ENCODE data around the gene TYW1. TPM values are rescaled to one million over a fixed set of nuclear protein-coding genes. Genes with fewer than 3 reads are reported as not detected.
"Not testable (repeated sequence)": the region's sequence is repeated elsewhere in the genome, so short reads cannot be mapped to it uniquely, and the experiment has no call there.

TYW1 gene
- total and polyA plus RNA-seq, 9 donors = 13.2 to 16.3 (median 14.6) TPM

GRCh38 chr7:66980336-66980735, 16.3 kb upstream of the TYW1 start:
- no CpG with 5 or more reads among the region's 1 CpG for WGBS (ENCODE audit: insufficient coverage)
- H3K27ac ChIP-seq (ENCODE audit: low read length); H3K9me3 ChIP-seq (replicated peaks; ENCODE audit: control insufficient read depth, low read depth, low read length); H3K27me3 ChIP-seq (ENCODE audit: control insufficient read depth, insufficient read depth, low read length); DNase-seq; H3K4me1 ChIP-seq (ENCODE audit: control insufficient read depth, insufficient read depth, low read length); H3K4me3 ChIP-seq (ENCODE audit: low read length); H3K36me3 ChIP-seq (ENCODE audit: control insufficient read depth, insufficient read depth, low read length): not testable (repeated sequence)

DNA sequence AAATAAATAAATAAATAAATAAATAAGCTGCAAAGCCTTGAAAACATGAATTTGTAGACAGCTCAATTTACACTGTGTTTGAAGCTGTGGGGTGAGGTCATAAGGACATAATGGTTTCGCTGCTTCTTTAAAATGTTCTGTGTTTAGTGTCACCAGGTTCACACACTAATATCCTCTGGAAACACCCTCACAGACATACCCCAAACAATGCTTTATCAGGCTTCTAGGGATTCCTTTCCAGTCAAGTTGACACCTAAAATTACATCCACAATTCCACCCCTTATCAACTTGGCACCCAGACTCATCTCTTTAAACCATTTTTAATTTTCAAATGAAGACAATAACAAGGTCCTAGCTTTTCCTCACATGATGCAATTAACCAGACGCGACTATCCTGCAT, 7.1 kb upstream of the TYW1 start:
- not testable (repeated sequence) for H3K4me1 ChIP-seq (ENCODE audit: control insufficient read depth, insufficient read depth, low read length); H3K4me3 ChIP-seq (ENCODE audit: low read length); H3K27ac ChIP-seq (ENCODE audit: low read length); H3K9me3 ChIP-seq (replicated peaks; ENCODE audit: control insufficient read depth, low read depth, low read length); H3K27me3 ChIP-seq (ENCODE audit: control insufficient read depth, insufficient read depth, low read length); DNase-seq
- peaks cover 15% of the 10 kb centered on the region for H3K36me3 ChIP-seq (ENCODE audit: control insufficient read depth, insufficient read depth, low read length)
- WGBS (ENCODE audit: insufficient coverage) = no CpG with 5 or more reads among the region's 3 CpGs

GRCh38 chr7:66994051-66994450, 2.6 kb upstream of the TYW1 start:
- peak; percentile 31 for DNase-seq
- no CpG with 5 or more reads among the region's 5 CpGs for WGBS (ENCODE audit: insufficient coverage)
- Histone ChIP-seq H3K4me3 (ENCODE audit: low read length) (peak overlapping the region; percentile 76), H3K27ac (ENCODE audit: low read length) (peak overlapping the region; percentile 98)
- not testable (repeated sequence) for H3K27me3 ChIP-seq (ENCODE audit: control insufficient read depth, insufficient read depth, low read length); H3K9me3 ChIP-seq (replicated peaks; ENCODE audit: control insufficient read depth, low read depth, low read length); H3K4me1 ChIP-seq (ENCODE audit: control insufficient read depth, insufficient read depth, low read length); H3K36me3 ChIP-seq (ENCODE audit: control insufficient read depth, insufficient read depth, low read length)

GRCh38 chr7:66994691-66995049, 2.0 kb upstream of the TYW1 start:
- Histone ChIP-seq H3K27ac (ENCODE audit: low read length) (peak overlapping the region; percentile 98), H3K4me3 (ENCODE audit: low read length) (peak overlapping the region; percentile 76)
- peak; percentile 73 for DNase-seq
- H3K9me3 ChIP-seq (replicated peaks; ENCODE audit: control insufficient read depth, low read depth, low read length); H3K36me3 ChIP-seq (ENCODE audit: control insufficient read depth, insufficient read depth, low read length); H3K4me1 ChIP-seq (ENCODE audit: control insufficient read depth, insufficient read depth, low read length); H3K27me3 ChIP-seq (ENCODE audit: control insufficient read depth, insufficient read depth, low read length): not testable (repeated sequence)
- WGBS (ENCODE audit: insufficient coverage) = 0% methylated on average over 4 of the region's 9 CpGs

DNA sequence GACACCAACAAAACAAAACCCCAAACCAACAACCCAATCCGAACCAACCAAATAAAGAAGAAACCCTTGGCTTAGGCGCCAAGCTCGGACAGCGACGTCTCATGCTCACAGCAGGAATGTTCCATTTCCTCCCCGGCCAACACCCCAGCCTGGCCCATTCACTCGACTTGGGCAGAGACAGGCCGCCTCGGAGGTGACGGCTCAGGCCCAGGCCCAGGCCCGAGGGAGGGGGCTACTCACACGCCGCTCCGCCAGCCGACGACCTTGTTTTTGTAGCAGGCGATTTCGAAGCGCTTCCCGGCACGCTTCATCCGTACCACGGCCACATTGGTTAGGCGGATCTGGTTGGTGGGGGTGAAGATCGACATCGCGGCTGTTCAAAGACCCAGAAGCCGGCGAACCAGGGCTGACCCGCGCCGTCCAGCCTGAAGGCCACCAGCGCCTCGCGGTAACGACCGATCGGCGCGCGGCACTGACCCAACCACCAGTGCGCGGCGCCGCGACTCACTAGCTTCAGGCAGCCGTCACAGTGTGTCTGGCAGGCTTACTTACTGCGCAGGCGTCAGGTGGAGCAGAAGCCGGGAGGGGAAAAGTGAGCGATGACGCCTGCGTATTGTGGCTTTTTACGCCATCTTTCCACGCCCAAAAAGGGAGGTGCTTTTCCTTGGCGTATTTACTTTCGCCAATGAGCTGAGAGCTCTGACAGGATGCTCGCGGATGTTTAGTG, 1.4 kb upstream of the TYW1 start, which contains the start of gene SBDS:
Gene SBDS (minus strand): TSS at position 537 of the 727 bp plus-strand sequence. CDS start 169 bp downstream, at position 368.
- peak within 1 kb of the TSS; percentile 80 for H3K4me3 ChIP-seq (ENCODE audit: low read length)
- not testable (repeated sequence) for H3K27me3 ChIP-seq (ENCODE audit: control insufficient read depth, insufficient read depth, low read length); H3K36me3 ChIP-seq (ENCODE audit: control insufficient read depth, insufficient read depth, low read length); H3K4me1 ChIP-seq (ENCODE audit: control insufficient read depth, insufficient read depth, low read length); H3K9me3 ChIP-seq (replicated peaks; ENCODE audit: control insufficient read depth, low read depth, low read length)
- DNase-seq = peak; percentile 100
- peak within 1 kb of the TSS; percentile 98 for H3K27ac ChIP-seq (ENCODE audit: low read length)
- under 1% methylated on average over 41 of the region's 59 CpGs for WGBS (ENCODE audit: insufficient coverage)

- H3K36me3 ChIP-seq (ENCODE audit: control insufficient read depth, insufficient read depth, low read length); H3K4me3 ChIP-seq (ENCODE audit: low read length); H3K9me3 ChIP-seq (replicated peaks; ENCODE audit: control insufficient read depth, low read depth, low read length); H3K27ac ChIP-seq (ENCODE audit: low read length); H3K4me1 ChIP-seq (ENCODE audit: control insufficient read depth, insufficient read depth, low read length); H3K27me3 ChIP-seq (ENCODE audit: control insufficient read depth, insufficient read depth, low read length): not testable (repeated sequence)
- no CpG with 5 or more reads among the region's 5 CpGs for WGBS (ENCODE audit: insufficient coverage)
- DNase-seq = peak; percentile 34
Observed at GRCh38 chr7:67000601-67001258, 4.1 kb downstream of the TYW1 start.

DNA sequence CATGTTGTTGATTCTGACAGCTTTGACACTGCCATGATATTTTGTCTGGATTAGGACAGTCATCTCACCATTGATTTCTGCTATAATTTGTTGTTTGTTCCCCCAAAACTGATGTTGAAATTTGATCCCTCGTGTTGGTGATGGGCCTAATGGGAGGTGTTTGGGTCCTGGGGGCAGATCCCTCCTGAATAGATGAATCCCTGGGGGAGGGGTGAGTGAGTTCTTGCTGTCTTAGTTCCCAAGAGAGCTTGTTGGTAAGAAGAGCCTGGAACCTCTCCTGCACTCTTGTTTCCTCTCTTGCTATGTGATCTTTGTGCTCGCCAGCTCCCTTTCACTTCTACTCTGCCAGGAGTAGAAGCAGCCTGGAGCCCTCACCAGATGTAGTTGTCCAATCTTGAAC, 7.5 kb downstream of the TYW1 start:
- DNase-seq; H3K27me3 ChIP-seq (ENCODE audit: control insufficient read depth, insufficient read depth, low read length); H3K4me3 ChIP-seq (ENCODE audit: low read length); H3K27ac ChIP-seq (ENCODE audit: low read length); H3K4me1 ChIP-seq (ENCODE audit: control insufficient read depth, insufficient read depth, low read length); H3K9me3 ChIP-seq (replicated peaks; ENCODE audit: control insufficient read depth, low read depth, low read length): not testable (repeated sequence)
- WGBS (ENCODE audit: insufficient coverage) = no CpG with 5 or more reads among the region's 2 CpGs
- peaks cover 25% of the 10 kb centered on the region for H3K36me3 ChIP-seq (ENCODE audit: control insufficient read depth, insufficient read depth, low read length)

GRCh38 chr7:67006965-67007364, 10.3 kb downstream of the TYW1 start:
- no peak overlapping the region for H3K27ac ChIP-seq (ENCODE audit: low read length)
- no peaks in the 10 kb centered on the region for H3K4me1 ChIP-seq (ENCODE audit: control insufficient read depth, insufficient read depth, low read length)
- no peaks in the 10 kb centered on the region for H3K27me3 ChIP-seq (ENCODE audit: control insufficient read depth, insufficient read depth, low read length)
- peaks cover 29% of the 10 kb centered on the region for H3K36me3 ChIP-seq (ENCODE audit: control insufficient read depth, insufficient read depth, low read length)
- WGBS (ENCODE audit: insufficient coverage) = no CpG with 5 or more reads among the region's 2 CpGs
- H3K9me3 ChIP-seq (replicated peaks; ENCODE audit: control insufficient read depth, low read depth, low read length) = no peaks in the 10 kb centered on the region
- DNase-seq = no peak
- no peak overlapping the region for H3K4me3 ChIP-seq (ENCODE audit: low read length)

DNA sequence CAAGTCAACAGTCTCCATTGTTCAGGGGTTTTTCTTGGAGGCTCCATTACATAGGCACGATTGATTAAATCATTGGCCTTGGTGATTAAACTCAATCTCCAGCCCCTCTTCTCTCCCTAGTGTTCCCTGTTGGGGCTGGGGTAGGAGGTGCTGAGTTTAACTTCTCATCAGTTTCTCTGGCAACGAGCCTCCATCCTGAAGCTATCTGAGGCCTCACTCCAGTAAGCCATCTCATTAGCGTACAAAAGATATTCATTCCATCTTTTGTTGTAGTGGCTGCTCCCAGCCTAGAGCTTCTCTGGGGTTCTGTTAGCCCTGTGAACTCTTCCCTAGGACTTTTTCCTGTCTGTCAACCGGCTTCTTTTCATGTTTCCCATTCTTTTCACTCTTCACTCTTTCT, 11.6 kb downstream of the TYW1 start:
- no peak for DNase-seq
- Histone ChIP-seq H3K36me3 (ENCODE audit: control insufficient read depth, insufficient read depth, low read length) (peaks cover 30% of the 10 kb centered on the region), H3K4me1 (ENCODE audit: control insufficient read depth, insufficient read depth, low read length) (no peaks in the 10 kb centered on the region), H3K9me3 (replicated peaks; ENCODE audit: control insufficient read depth, low read depth, low read length) (no peaks in the 10 kb centered on the region), H3K27ac (ENCODE audit: low read length) (no peak overlapping the region), H3K4me3 (ENCODE audit: low read length) (no peak overlapping the region), H3K27me3 (ENCODE audit: control insufficient read depth, insufficient read depth, low read length) (no peaks in the 10 kb centered on the region)
- WGBS (ENCODE audit: insufficient coverage) = 89% methylated on average over 2 of the region's 4 CpGs

DNA sequence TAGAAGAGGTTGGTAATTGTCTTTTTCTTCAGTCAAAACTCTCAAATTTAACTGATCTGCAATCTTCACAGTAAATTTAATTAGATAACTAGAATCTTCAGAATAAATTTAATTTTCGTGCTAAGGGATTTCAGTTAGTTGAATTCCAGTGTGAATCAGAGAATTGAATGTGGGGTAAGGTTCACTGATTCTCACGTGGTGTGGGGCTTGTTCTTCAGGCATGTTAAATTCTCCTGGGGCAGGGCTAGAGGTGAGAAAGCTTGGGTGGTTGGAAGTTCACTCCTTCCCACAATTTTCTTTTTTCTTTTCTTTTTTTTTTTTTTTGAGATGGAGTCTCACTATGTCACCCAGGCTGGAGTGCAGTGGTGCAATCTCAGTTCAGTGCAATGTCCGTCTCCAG, 13.0 kb downstream of the TYW1 start:
- not testable (repeated sequence) for DNase-seq; H3K27me3 ChIP-seq (ENCODE audit: control insufficient read depth, insufficient read depth, low read length); H3K4me3 ChIP-seq (ENCODE audit: low read length); H3K4me1 ChIP-seq (ENCODE audit: control insufficient read depth, insufficient read depth, low read length); H3K27ac ChIP-seq (ENCODE audit: low read length); H3K9me3 ChIP-seq (replicated peaks; ENCODE audit: control insufficient read depth, low read depth, low read length)
- peaks cover 35% of the 10 kb centered on the region for H3K36me3 ChIP-seq (ENCODE audit: control insufficient read depth, insufficient read depth, low read length)
- no CpG with 5 or more reads among the region's 3 CpGs for WGBS (ENCODE audit: insufficient coverage)

Data from muscle of leg (tissue), 11 donors.